Upper lobe of left lung (tissue), 4 donors: ENCODE results near the gene MTMR12.

Source experiments
- CTCF ChIP-seq, 6 experiments: fragments of 450-650 bp in 4 of 6; fragments of 200-600 bp in 2 of 6; sonication (generic) in 2 of 6; IDR thresholded peaks; one replicate each; pipeline ENCODE4 v1.5.1; 2016 to 2019; ENCODE audit warnings: antibody characterized with exemption in 6 of 6
- POLR2A ChIP-seq, 4 donors: fragments of 450-650 bp; IDR thresholded peaks; one replicate each; pipeline ENCODE4 v1.5.1; 2016 to 2017; ENCODE audit warnings: antibody characterized with exemption in 4 of 4, mild to moderate bottlenecking in 2 of 4

DNA sequence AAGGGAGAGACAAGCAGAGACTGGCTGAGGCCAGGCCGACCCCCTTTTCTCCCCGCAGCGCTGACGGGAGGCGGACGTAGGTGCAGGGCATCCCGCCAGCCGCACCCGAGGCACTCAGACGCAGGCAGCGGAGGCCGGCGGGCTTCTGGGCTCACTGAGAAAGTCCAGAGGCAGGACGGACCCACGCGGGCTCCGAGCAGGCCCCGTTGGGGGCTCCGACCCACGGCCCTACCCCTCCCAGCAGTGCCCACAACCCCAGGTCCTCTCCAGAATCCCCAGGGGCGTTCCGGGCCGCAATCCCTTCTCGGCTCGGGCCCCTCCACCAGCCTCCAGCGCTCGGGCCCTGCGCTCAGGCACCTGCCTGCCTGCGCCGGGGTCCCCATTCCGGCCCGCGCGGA is 543 bp downstream of the MTMR12 start:
- TF ChIP-seq CTCF (IDR thresholded peaks at IDR 0.05) (no peak), POLR2A (IDR thresholded peaks at IDR 0.05) (peak in 1 of 4 donors; percentile 69)
